Neural crest cell (in vitro differentiated cells): ENCODE results near the gene SPDYE4. TPM values are rescaled to one million over a fixed set of nuclear protein-coding genes. Genes with fewer than 3 reads are reported as not detected.

ENCODE experiments used
- DNase-seq: peaks from one replicate; pipeline ENCODE4 v3.0.0; 2021; ENCODE audit warnings: low read depth, mixed read lengths, low spot score
- H3K27ac Mint-ChIP-seq: one replicate; pipeline ENCODE4 v1.8.0; 2021; ENCODE audit warnings: mild to moderate bottlenecking, mixed read lengths; ENCODE audit not compliant: unreplicated experiment
- H3K27me3 Mint-ChIP-seq: 2 replicates; pipeline ENCODE4 v1.8.0; 2021; ENCODE audit warnings: low read depth, mild to moderate bottlenecking, mixed read lengths
- H3K36me3 Mint-ChIP-seq: 2 replicates; pipeline ENCODE4 v1.8.0; 2021; ENCODE audit warnings: low read depth, mild to moderate bottlenecking, mixed read lengths
- H3K4me1 Mint-ChIP-seq: 2 replicates; pipeline ENCODE4 v1.8.0; 2021; ENCODE audit warnings: mixed read lengths
- H3K4me3 Mint-ChIP-seq: one replicate; pipeline ENCODE4 v1.8.0; 2021; ENCODE audit warnings: mild to moderate bottlenecking, mixed read lengths
- H3K9me3 Mint-ChIP-seq: 2 replicates; pipeline ENCODE4 v1.8.0; 2021; ENCODE audit warnings: mixed read lengths
- CTCF ChIP-seq: fragments of 200-600 bp; sonication (generic); conservative IDR thresholded peaks from 2 replicates; pipeline ENCODE4 v1.5.0; 2021; ENCODE audit warnings: antibody characterized with exemption, mild to moderate bottlenecking
- total RNA-seq: library from RNA; stranded (reverse); gene quantifications from 2 replicates; pipeline ENCODE4 v1.2.1, GENCODE V29; 2021

Gene SPDYE4
- total RNA-seq, 1 donor from 2014 or later = not detected

- DNase-seq = no peak
- H3K27me3 Mint-ChIP-seq = peaks cover 8% of the 10 kb centered on the region
- H3K36me3 Mint-ChIP-seq = no peaks in the 10 kb centered on the region
- peaks cover 14% of the 10 kb centered on the region for H3K4me1 Mint-ChIP-seq
- H3K9me3 Mint-ChIP-seq = no peaks in the 10 kb centered on the region
- H3K4me3 Mint-ChIP-seq = no peak overlapping the region
- H3K27ac Mint-ChIP-seq = peak overlapping the region; percentile 51
- TF ChIP-seq CTCF = no peak
These were observed 22.0 kb downstream of the SPDYE4 start for GRCh38 chr17:8736362-8736761.

- peaks cover 8% of the 10 kb centered on the region for H3K27me3 Mint-ChIP-seq
- DNase-seq = no peak
- H3K9me3 Mint-ChIP-seq = no peaks in the 10 kb centered on the region
- no peak overlapping the region for H3K27ac Mint-ChIP-seq
- no peak overlapping the region for H3K4me3 Mint-ChIP-seq
- H3K4me1 Mint-ChIP-seq = peaks cover 14% of the 10 kb centered on the region
- H3K36me3 Mint-ChIP-seq = no peaks in the 10 kb centered on the region
- no peak for TF ChIP-seq CTCF
These were observed 22.9 kb downstream of the SPDYE4 start for GRCh38 chr17:8735336-8735939.

- no peak overlapping the region for H3K27ac Mint-ChIP-seq
- TF ChIP-seq CTCF = no peak
- H3K4me3 Mint-ChIP-seq = no peak overlapping the region
- no peak for DNase-seq
- H3K27me3 Mint-ChIP-seq = peaks cover 8% of the 10 kb centered on the region
- H3K9me3 Mint-ChIP-seq = no peaks in the 10 kb centered on the region
- H3K36me3 Mint-ChIP-seq = no peaks in the 10 kb centered on the region
- peaks cover 15% of the 10 kb centered on the region for H3K4me1 Mint-ChIP-seq
These were observed 23.5 kb downstream of the SPDYE4 start for GRCh38 chr17:8734876-8735275.

- Mint-ChIP-seq H3K4me1 (peaks cover 16% of the 10 kb centered on the region), H3K9me3 (no peaks in the 10 kb centered on the region), H3K27me3 (peaks cover 8% of the 10 kb centered on the region), H3K36me3 (no peaks in the 10 kb centered on the region), H3K27ac (no peak overlapping the region), H3K4me3 (no peak overlapping the region)
- no peak for DNase-seq
- no peak for TF ChIP-seq CTCF
These were observed 25.8 kb downstream of the SPDYE4 start for GRCh38 chr17:8732406-8733085.

GRCh38 chr17:8729860-8730259, 28.5 kb downstream of the SPDYE4 start:
- peaks cover 19% of the 10 kb centered on the region for H3K4me1 Mint-ChIP-seq

More at GRCh38 chr17:8729860-8730259, 28.5 kb downstream of the SPDYE4 start:
- Mint-ChIP-seq H3K36me3 (no peaks in the 10 kb centered on the region), H3K4me3 (no peak overlapping the region), H3K27me3 (no peaks in the 10 kb centered on the region), H3K9me3 (no peaks in the 10 kb centered on the region), H3K27ac (no peak overlapping the region)
- DNase-seq = no peak
- TF ChIP-seq CTCF = no peak
